H9 (cell line): ENCODE measurements around the gene FADD. TPM values are rescaled to one million over a fixed set of nuclear protein-coding genes. Genes with fewer than 3 reads are reported as not detected.

ENCODE experiments used
- DNase-seq: peaks from one replicate; pipeline ENCODE4 v3.0.0-alpha.2; 2017
- H2AFZ ChIP-seq: one replicate; pipeline ENCODE4 v1.6.1; 2013; ENCODE audit warnings: mild to moderate bottlenecking, low read length, control low read depth, moderate library complexity
- H2AK5ac ChIP-seq: 2 replicates; pipeline ENCODE4 v1.6.1; 2013; ENCODE audit warnings: low read length, control low read depth, mixed read lengths; ENCODE audit not compliant: insufficient read length
- H2BK120ac ChIP-seq: one replicate; pipeline ENCODE4 v1.6.1; 2013; ENCODE audit warnings: low read depth, mild to moderate bottlenecking, low read length, control low read depth, inconsistent platforms; ENCODE audit not compliant: poor library complexity, severe bottlenecking
- H2BK12ac ChIP-seq: 2 replicates; pipeline ENCODE4 v1.6.1; 2013; ENCODE audit warnings: low read length, control low read depth, mixed read lengths, low read depth; ENCODE audit not compliant: insufficient read length
- H2BK15ac ChIP-seq: 2 replicates; pipeline ENCODE4 v1.6.1; 2013; ENCODE audit warnings: low read depth, low read length, control low read depth
- H2BK20ac ChIP-seq: one replicate; pipeline ENCODE4 v1.6.1; 2013; ENCODE audit warnings: low read depth, mild to moderate bottlenecking, low read length, control low read depth, inconsistent platforms; ENCODE audit not compliant: poor library complexity, severe bottlenecking
- H2BK5ac ChIP-seq: 2 replicates; pipeline ENCODE4 v1.6.1; 2013; ENCODE audit warnings: low read length, control low read depth, mixed read lengths; ENCODE audit not compliant: insufficient read length
- H3K14ac ChIP-seq: 2 replicates; pipeline ENCODE4 v1.6.1; 2013; ENCODE audit warnings: low read length, control low read depth; ENCODE audit not compliant: insufficient read depth
- H3K18ac ChIP-seq: 2 replicates; pipeline ENCODE4 v1.6.1; 2013; ENCODE audit warnings: low read depth, mild to moderate bottlenecking, mixed read lengths, low read length, control low read depth; ENCODE audit not compliant: insufficient read length
- H3K23ac ChIP-seq: 2 replicates; pipeline ENCODE4 v1.6.1; 2013; ENCODE audit warnings: low read length, control low read depth, mixed read lengths, low read depth; ENCODE audit not compliant: insufficient read length
- H3K23me2 ChIP-seq: 2 replicates; pipeline ENCODE4 v1.6.1; 2013; ENCODE audit warnings: low read depth, mild to moderate bottlenecking, mixed read lengths, low read length, control low read depth; ENCODE audit not compliant: insufficient read length, poor library complexity, severe bottlenecking
- H3K27ac ChIP-seq: 2 replicates; pipeline ENCODE4 v1.5.1; 2013; ENCODE audit warnings: low read length, control low read depth, mixed read lengths, low read depth; ENCODE audit not compliant: insufficient read length
- H3K27me3 ChIP-seq: 2 replicates; pipeline ENCODE4 v1.6.1; 2013; ENCODE audit warnings: low read length, control low read depth, inconsistent platforms; ENCODE audit not compliant: insufficient read depth
- H3K4ac ChIP-seq: 2 replicates; pipeline ENCODE4 v1.6.1; 2013; ENCODE audit warnings: low read depth, mild to moderate bottlenecking, control low read depth, inconsistent platforms, low read length, moderate library complexity
- H3K4me1 ChIP-seq: 2 replicates; pipeline ENCODE4 v1.6.1; 2013; ENCODE audit warnings: low read length, control low read depth, inconsistent platforms; ENCODE audit not compliant: insufficient read depth
- H3K4me2 ChIP-seq: 2 replicates; pipeline ENCODE4 v1.6.1; 2013; ENCODE audit warnings: low read length, control low read depth, mixed read lengths; ENCODE audit not compliant: insufficient read length, insufficient read depth
- H3K56ac ChIP-seq: 2 replicates; pipeline ENCODE4 v1.6.1; 2013; ENCODE audit warnings: low read depth, mild to moderate bottlenecking, mixed read lengths, low read length, control low read depth; ENCODE audit not compliant: insufficient read length
- H3K79me1 ChIP-seq: 2 replicates; pipeline ENCODE4 v1.6.1; 2013; ENCODE audit warnings: low read depth, mild to moderate bottlenecking, moderate library complexity, low read length, control low read depth, inconsistent platforms; ENCODE audit not compliant: insufficient read depth, poor library complexity, severe bottlenecking
- H3K79me2 ChIP-seq: 2 replicates; pipeline ENCODE4 v1.6.1; 2013; ENCODE audit warnings: low read length, control low read depth, inconsistent platforms; ENCODE audit not compliant: insufficient read depth
- H3K9ac ChIP-seq: 2 replicates; pipeline ENCODE4 v1.6.1; 2013; ENCODE audit warnings: low read length, control low read depth, mixed read lengths; ENCODE audit not compliant: insufficient read length; ENCODE audit errors: extremely low read depth
- H3K9me3 ChIP-seq: one replicate; pipeline ENCODE4 v1.6.1; 2013; ENCODE audit warnings: low read depth, low read length, inconsistent platforms; ENCODE audit not compliant: control insufficient read depth
- H3T11ph ChIP-seq: one replicate; pipeline ENCODE4 v1.6.1; 2013; ENCODE audit warnings: mild to moderate bottlenecking, low read length, control low read depth, inconsistent platforms
- H4K20me1 ChIP-seq: one replicate; pipeline ENCODE4 v1.6.1; 2013; ENCODE audit not compliant: control insufficient read depth, insufficient read length, insufficient read depth
- H4K5ac ChIP-seq: 2 replicates; pipeline ENCODE4 v1.6.1; 2013; ENCODE audit warnings: low read depth, mild to moderate bottlenecking, mixed read lengths, low read length, control low read depth; ENCODE audit not compliant: insufficient read length
- H4K8ac ChIP-seq: replicated peaks from 2 replicates; pipeline ENCODE4 v1.6.1; 2013; ENCODE audit warnings: low read length, control low read depth, mixed read lengths, low read depth; ENCODE audit not compliant: insufficient read length
- H4K91ac ChIP-seq: 2 replicates; pipeline ENCODE4 v1.6.1; 2013; ENCODE audit warnings: low read depth, mild to moderate bottlenecking, moderate library complexity, mixed read lengths, low read length, control low read depth; ENCODE audit not compliant: insufficient read length
- H3K27ac Mint-ChIP-seq, 3 experiments: 2 replicates in 2 of 3; 3 replicates in 1 of 3; pipeline ENCODE4 v1.8.0; 2020 to 2021; ENCODE audit warnings: mixed read lengths in 3 of 3, mild to moderate bottlenecking in 1 of 3, moderate library complexity in 1 of 3
- H3K27me3 Mint-ChIP-seq: 2 replicates; pipeline ENCODE4 v1.8.0; 2021; ENCODE audit warnings: low read depth, mild to moderate bottlenecking, moderate library complexity, mixed read lengths
- H3K36me3 Mint-ChIP-seq, 3 experiments: 2 replicates in 2 of 3; 3 replicates in 1 of 3; pipeline ENCODE4 v1.8.0; 2020 to 2021; ENCODE audit warnings: low read depth in 3 of 3, mixed read lengths in 3 of 3; ENCODE audit not compliant: insufficient read depth in 1 of 3
- H3K4me1 Mint-ChIP-seq, 2 experiments: 2 replicates each; pipeline ENCODE4 v1.8.0; 2020; ENCODE audit warnings: mixed read lengths in 2 of 2
- H3K4me3 Mint-ChIP-seq, 2 experiments: 2 replicates in 1 of 2; 3 replicates in 1 of 2; pipeline ENCODE4 v1.8.0; 2020 to 2021; ENCODE audit warnings: mild to moderate bottlenecking in 2 of 2, mixed read lengths in 2 of 2, moderate library complexity in 1 of 2
- H3K9me3 Mint-ChIP-seq, 2 experiments: 2 replicates in 1 of 2; 3 replicates in 1 of 2; pipeline ENCODE4 v1.8.0; 2020; ENCODE audit warnings: mild to moderate bottlenecking in 2 of 2, mixed read lengths in 2 of 2, moderate library complexity in 1 of 2
- WGBS: extraction: QIAGEN DNeasy Blood & Tissue Kit; methylation state at CpG from one replicate; pipeline ENCODE4 v1.1.7; 2013; ENCODE audit warnings: missing lambda C conversion rate, low lambda C conversion rate, mixed read lengths; ENCODE audit not compliant: insufficient read length; ENCODE audit errors: extremely low coverage; 5-methylcytosine and 5-hydroxymethylcytosine counted together
- total RNA-seq: library from RNA; stranded (reverse); gene quantifications from 2 replicates; pipeline ENCODE4 v1.2.1, GENCODE V29; 2021
- TF ChIP-seq, protein P1 (sequence below): fragments of 200-600 bp; sonication (generic); conservative IDR thresholded peaks from 3 replicates; pipeline ENCODE4 v1.8.0; 2021; ENCODE audit warnings: antibody characterized with exemption, mild to moderate bottlenecking

The FADD gene
- total RNA-seq, 1 experiment from 2014 or later: 51.1 TPM

DNA sequence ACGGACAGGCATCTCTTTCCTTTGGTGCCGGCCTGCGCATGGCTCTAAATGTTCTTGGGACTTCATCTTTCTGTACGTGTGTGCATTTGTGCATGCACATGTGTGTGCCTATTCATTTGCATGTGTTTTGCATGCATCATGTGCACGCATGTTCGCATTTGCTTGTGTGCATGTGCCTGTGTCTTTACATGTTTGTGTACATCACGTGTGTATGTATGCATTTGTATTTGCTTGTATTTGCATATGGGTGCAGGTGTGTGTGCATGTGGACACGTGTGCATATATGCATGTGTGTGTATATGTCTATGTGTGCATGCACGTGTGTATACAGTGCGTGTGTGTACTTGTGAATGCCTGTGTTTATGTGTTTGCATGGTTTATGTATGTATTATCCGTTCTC lies 13.5 kb upstream of the FADD start:
- Histone ChIP-seq H3K4me1 (no peaks in the 10 kb centered on the region), H2BK5ac (no peak overlapping the region), H3K27me3 (no peaks in the 10 kb centered on the region), H3K23ac (no peak overlapping the region), H3K9ac (no peak overlapping the region), H2BK15ac (no peak overlapping the region), H2BK20ac (no peak overlapping the region), H4K20me1 (no peaks in the 10 kb centered on the region), H3K23me2 (no peaks in the 10 kb centered on the region), H3K18ac (no peak overlapping the region), H4K8ac (no peak overlapping the region), H2BK12ac (no peak overlapping the region), H4K91ac (no peak overlapping the region), H3K14ac (no peak overlapping the region), H3K79me1 (no peaks in the 10 kb centered on the region), H2BK120ac (no peak overlapping the region), H3T11ph (no peak overlapping the region), H4K5ac (no peak overlapping the region), H3K4me2 (no peak overlapping the region), H3K56ac (no peak overlapping the region), H3K4ac (no peak overlapping the region), H3K79me2 (no peaks in the 10 kb centered on the region), H2AK5ac (no peak overlapping the region), H3K9me3 (no peaks in the 10 kb centered on the region), H2AFZ (no peak overlapping the region), H3K27ac (no peak overlapping the region)
- peaks cover 3% of the 10 kb centered on the region for H3K27me3 Mint-ChIP-seq
- peaks cover 3% of the 10 kb centered on the region in 2 experiments; a peak in 3 of 4 replicates for H3K4me1 Mint-ChIP-seq
- no peak overlapping the region for H3K4me3 Mint-ChIP-seq
- no peak overlapping the region for H3K27ac Mint-ChIP-seq
- WGBS: no CpG with 5 or more reads among the region's 11 CpGs
- no peaks in the 10 kb centered on the region; a peak in 1 of 7 replicates for H3K36me3 Mint-ChIP-seq
- DNase-seq: no peak
- peaks cover 0 to 4% of the 10 kb centered on the region in 2 experiments; a peak in 2 of 5 replicates for H3K9me3 Mint-ChIP-seq
- TF ChIP-seq, protein P1, sequence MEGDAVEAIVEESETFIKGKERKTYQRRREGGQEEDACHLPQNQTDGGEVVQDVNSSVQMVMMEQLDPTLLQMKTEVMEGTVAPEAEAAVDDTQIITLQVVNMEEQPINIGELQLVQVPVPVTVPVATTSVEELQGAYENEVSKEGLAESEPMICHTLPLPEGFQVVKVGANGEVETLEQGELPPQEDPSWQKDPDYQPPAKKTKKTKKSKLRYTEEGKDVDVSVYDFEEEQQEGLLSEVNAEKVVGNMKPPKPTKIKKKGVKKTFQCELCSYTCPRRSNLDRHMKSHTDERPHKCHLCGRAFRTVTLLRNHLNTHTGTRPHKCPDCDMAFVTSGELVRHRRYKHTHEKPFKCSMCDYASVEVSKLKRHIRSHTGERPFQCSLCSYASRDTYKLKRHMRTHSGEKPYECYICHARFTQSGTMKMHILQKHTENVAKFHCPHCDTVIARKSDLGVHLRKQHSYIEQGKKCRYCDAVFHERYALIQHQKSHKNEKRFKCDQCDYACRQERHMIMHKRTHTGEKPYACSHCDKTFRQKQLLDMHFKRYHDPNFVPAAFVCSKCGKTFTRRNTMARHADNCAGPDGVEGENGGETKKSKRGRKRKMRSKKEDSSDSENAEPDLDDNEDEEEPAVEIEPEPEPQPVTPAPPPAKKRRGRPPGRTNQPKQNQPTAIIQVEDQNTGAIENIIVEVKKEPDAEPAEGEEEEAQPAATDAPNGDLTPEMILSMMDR: no peak
